ENCODE data around the gene GPR37.

GPR37 gene

DNA sequence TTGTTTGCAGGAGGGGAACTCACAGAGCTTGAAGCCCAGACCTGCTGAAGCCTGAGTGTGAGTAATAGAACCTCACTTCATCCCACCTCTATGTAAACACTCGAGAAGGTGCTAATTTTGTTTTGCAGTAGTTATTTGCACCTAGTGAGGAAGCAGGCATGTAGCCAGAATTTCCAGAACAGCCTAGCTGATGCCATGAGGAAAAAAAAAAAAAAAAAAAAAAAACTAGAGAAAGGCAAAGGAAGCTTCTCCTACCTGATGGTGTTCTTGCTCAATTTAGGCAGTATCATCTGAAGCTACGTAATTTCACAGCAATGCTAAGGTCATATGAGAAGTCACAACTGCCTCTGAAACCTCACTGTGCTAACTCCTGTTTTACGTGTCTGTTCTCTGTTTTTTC, 13.6 kb upstream of the GPR37 start:
- Histone ChIP-seq H3K9ac (ENCODE audit: low read depth, low read length) (no peak overlapping the region), H3K27me3 (ENCODE audit: insufficient read depth, low read length) (no peaks in the 10 kb centered on the region), H3K36me3 (ENCODE audit: insufficient read depth, low read depth, low read length) (no peaks in the 10 kb centered on the region), H3K4me3 (ENCODE audit: low read length) (no peak overlapping the region), H3K9me3 (ENCODE audit: insufficient read depth, low read depth, low read length) (no peaks in the 10 kb centered on the region), H3K4me1 (ENCODE audit: insufficient read depth, low read length) (peaks cover 11% of the 10 kb centered on the region; the same call in 1 of the 2 replicates), H3K27ac (ENCODE audit: low read length) (no peak overlapping the region)

DNA sequence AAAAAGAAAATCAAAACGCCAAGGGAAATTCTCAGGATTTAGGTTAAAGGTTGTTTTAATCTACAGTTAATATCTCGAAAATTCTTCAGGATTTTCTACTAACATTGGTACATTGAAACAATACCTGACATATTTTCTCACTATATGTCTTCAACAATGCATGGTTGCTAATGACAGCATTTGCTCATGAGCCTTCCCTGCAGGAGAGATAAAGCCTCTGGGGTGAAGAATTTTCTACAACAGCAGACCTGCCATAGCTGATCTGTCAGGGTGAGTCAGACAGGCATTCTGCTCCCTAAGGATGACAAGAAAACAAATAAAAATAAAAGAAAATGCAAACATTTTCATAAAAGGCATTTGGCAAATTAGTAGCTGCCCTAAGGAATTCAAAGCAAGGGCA, 11.7 kb upstream of the GPR37 start:
- Histone ChIP-seq H3K4me3 (ENCODE audit: low read length) (no peak overlapping the region), H3K9me3 (ENCODE audit: insufficient read depth, low read depth, low read length) (no peaks in the 10 kb centered on the region), H3K36me3 (ENCODE audit: insufficient read depth, low read depth, low read length) (no peaks in the 10 kb centered on the region)

DNA sequence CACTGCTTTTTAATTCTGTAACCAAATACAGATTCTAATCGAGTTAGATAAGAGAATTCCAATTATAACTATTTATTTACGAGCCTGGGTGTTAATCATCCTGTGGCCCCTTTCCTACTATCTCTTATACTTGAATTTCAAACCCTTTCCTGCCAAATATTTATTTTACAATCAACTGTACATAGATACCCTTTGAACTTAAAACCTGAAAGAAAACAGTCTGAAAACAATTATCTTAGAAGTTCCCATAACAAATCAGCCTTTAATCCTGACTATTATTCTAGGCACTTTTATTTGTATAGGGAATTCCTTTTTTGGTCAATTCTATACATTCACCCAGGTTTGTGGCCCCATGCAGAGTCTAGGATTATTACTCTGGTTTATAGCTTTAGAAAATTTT, 10.6 kb upstream of the GPR37 start:
- Histone ChIP-seq H3K27ac (ENCODE audit: low read length) (no peak overlapping the region), H3K4me3 (ENCODE audit: low read length) (no peak overlapping the region), H3K9ac (ENCODE audit: low read depth, low read length) (no peak overlapping the region), H3K36me3 (ENCODE audit: insufficient read depth, low read depth, low read length) (no peaks in the 10 kb centered on the region), H3K27me3 (ENCODE audit: insufficient read depth, low read length) (no peaks in the 10 kb centered on the region), H3K9me3 (ENCODE audit: insufficient read depth, low read depth, low read length) (no peaks in the 10 kb centered on the region), H3K4me1 (ENCODE audit: insufficient read depth, low read length) (no peaks in the 10 kb centered on the region)

More for the DNA sequence above, 11.7 kb upstream of the GPR37 start:
- no peak overlapping the region for H3K9ac ChIP-seq (ENCODE audit: low read depth, low read length)
- no peak overlapping the region for H3K27ac ChIP-seq (ENCODE audit: low read length)
- H3K4me1 ChIP-seq (ENCODE audit: insufficient read depth, low read length): peaks cover 5% of the 10 kb centered on the region; the same call in 1 of the 2 replicates
- no peaks in the 10 kb centered on the region for H3K27me3 ChIP-seq (ENCODE audit: insufficient read depth, low read length)

DNA sequence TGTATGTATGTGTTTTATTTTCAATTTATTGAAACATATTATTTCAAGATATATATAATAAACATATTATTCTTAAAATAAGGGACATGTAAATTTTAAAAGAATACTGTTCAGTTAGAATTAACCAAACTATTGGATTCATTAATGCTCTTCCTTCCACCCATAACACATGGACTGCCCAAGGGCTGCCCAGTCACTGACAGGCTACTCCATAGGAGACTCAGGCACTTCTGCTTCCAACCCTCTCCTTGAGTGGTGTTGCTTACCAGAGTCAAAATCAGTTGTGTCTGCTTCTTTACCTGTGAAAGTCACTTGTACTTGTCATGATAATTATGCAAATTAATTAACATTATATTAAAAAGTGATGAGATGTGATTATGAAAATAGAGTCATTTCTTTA, 9.8 kb upstream of the GPR37 start:
- Histone ChIP-seq H3K9ac (ENCODE audit: low read depth, low read length) (no peak overlapping the region), H3K27me3 (ENCODE audit: insufficient read depth, low read length) (no peaks in the 10 kb centered on the region), H3K4me3 (ENCODE audit: low read length) (no peak overlapping the region), H3K9me3 (ENCODE audit: insufficient read depth, low read depth, low read length) (no peaks in the 10 kb centered on the region), H3K36me3 (ENCODE audit: insufficient read depth, low read depth, low read length) (no peaks in the 10 kb centered on the region), H3K27ac (ENCODE audit: low read length) (no peak overlapping the region), H3K4me1 (ENCODE audit: insufficient read depth, low read length) (no peaks in the 10 kb centered on the region)

DNA sequence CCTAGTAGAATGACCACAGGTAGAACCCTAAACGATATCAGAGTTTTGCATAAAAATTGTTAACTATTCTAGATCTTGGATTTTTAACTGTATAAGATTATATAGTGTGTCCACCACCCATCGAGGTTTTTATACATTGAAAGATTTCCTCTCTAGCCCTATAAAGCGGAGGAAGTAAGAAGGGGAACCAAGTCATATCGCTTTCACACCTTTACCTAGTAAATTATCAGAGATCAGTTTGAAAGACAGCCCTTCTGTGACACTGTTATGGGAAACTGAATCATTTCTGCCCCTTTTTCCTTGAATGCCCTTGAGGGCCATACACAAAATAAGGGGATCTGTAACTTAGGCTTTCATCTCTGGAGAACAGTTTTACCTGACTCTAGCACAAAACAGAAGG, 8.3 kb upstream of the GPR37 start:
- no peaks in the 10 kb centered on the region for H3K4me1 ChIP-seq (ENCODE audit: insufficient read depth, low read length)
- no peak overlapping the region for H3K27ac ChIP-seq (ENCODE audit: low read length)
- no peak overlapping the region for H3K9ac ChIP-seq (ENCODE audit: low read depth, low read length)
- H3K27me3 ChIP-seq (ENCODE audit: insufficient read depth, low read length): no peaks in the 10 kb centered on the region
- H3K36me3 ChIP-seq (ENCODE audit: insufficient read depth, low read depth, low read length): no peaks in the 10 kb centered on the region
- no peak overlapping the region for H3K4me3 ChIP-seq (ENCODE audit: low read length)
- no peaks in the 10 kb centered on the region for H3K9me3 ChIP-seq (ENCODE audit: insufficient read depth, low read depth, low read length)

DNA sequence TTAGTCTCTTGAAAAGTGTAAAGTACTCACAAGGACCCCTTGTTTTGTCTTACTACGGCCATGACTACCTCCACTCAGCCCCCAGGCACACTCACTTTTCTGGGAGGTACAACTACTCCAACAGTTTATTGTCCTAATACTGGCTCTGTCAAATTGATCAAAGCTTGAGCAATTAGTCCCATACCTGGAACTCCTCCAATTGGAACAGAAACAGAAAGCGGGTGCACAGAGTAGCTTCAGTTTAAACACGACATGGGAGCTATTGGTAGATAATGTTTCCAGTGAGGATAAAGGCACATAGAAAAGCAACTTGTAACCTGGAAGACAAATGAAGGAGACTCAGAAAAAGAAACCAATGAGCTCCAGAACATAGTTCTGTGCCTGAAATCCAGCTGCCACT, 7.7 kb upstream of the GPR37 start:
- H3K36me3 ChIP-seq (ENCODE audit: insufficient read depth, low read depth, low read length): no peaks in the 10 kb centered on the region
- no peaks in the 10 kb centered on the region for H3K27me3 ChIP-seq (ENCODE audit: insufficient read depth, low read length)
- H3K4me1 ChIP-seq (ENCODE audit: insufficient read depth, low read length): no peaks in the 10 kb centered on the region
- no peak overlapping the region for H3K27ac ChIP-seq (ENCODE audit: low read length)
- H3K9me3 ChIP-seq (ENCODE audit: insufficient read depth, low read depth, low read length): no peaks in the 10 kb centered on the region
- no peak overlapping the region for H3K4me3 ChIP-seq (ENCODE audit: low read length)
- H3K9ac ChIP-seq (ENCODE audit: low read depth, low read length): no peak overlapping the region

DNA sequence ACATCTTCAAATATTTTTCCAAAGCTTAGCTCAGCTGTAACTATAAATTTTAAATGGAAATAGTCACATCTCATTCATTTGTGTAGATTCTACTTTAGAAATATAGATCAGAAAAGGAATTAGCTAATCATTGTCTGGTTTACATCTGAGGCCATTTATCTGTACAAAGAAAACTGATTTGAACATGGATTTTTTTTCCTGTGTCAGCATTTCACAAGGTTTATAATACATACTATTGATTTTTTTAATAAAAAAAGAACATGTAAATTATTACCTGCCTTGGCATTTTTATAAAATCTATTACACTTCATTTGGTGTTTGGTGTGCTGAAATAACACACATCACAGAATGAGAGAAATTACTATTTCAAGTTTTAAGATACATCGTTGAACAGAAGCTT, 3.5 kb upstream of the GPR37 start:
- Histone ChIP-seq H3K27me3 (ENCODE audit: insufficient read depth, low read length) (peaks cover 15% of the 10 kb centered on the region), H3K4me3 (ENCODE audit: low read length) (no peak overlapping the region), H3K9me3 (ENCODE audit: insufficient read depth, low read depth, low read length) (no peaks in the 10 kb centered on the region), H3K36me3 (ENCODE audit: insufficient read depth, low read depth, low read length) (no peaks in the 10 kb centered on the region), H3K27ac (ENCODE audit: low read length) (no peak overlapping the region), H3K9ac (ENCODE audit: low read depth, low read length) (no peak overlapping the region), H3K4me1 (ENCODE audit: insufficient read depth, low read length) (no peaks in the 10 kb centered on the region; the same call in 1 of the 2 replicates)

DNA sequence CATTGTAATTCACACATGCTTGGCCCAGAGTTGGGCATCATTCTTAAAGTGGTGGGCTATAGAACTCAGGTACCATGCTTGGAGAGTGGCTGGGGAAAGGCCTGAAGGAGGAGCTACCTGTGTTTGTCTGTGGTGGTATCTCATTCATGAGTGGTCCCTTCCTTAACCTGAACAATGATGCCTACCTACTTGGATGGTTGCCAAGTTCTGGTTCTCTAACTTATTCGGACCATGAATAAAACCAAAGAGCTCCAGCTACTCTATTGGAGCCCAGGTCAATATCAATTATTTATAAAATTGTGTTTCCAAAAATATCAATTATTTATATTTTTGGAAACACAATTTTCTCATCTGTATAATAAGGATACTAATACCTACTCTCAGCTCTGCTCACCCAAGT, 2.9 kb upstream of the GPR37 start:
- Histone ChIP-seq H3K9ac (ENCODE audit: low read depth, low read length) (no peak overlapping the region), H3K36me3 (ENCODE audit: insufficient read depth, low read depth, low read length) (no peaks in the 10 kb centered on the region), H3K27ac (ENCODE audit: low read length) (no peak overlapping the region), H3K27me3 (ENCODE audit: insufficient read depth, low read length) (peaks cover 21% of the 10 kb centered on the region), H3K4me1 (ENCODE audit: insufficient read depth, low read length) (peaks cover 4% of the 10 kb centered on the region; the same call in 1 of the 2 replicates), H3K4me3 (ENCODE audit: low read length) (no peak overlapping the region), H3K9me3 (ENCODE audit: insufficient read depth, low read depth, low read length) (no peaks in the 10 kb centered on the region)

DNA sequence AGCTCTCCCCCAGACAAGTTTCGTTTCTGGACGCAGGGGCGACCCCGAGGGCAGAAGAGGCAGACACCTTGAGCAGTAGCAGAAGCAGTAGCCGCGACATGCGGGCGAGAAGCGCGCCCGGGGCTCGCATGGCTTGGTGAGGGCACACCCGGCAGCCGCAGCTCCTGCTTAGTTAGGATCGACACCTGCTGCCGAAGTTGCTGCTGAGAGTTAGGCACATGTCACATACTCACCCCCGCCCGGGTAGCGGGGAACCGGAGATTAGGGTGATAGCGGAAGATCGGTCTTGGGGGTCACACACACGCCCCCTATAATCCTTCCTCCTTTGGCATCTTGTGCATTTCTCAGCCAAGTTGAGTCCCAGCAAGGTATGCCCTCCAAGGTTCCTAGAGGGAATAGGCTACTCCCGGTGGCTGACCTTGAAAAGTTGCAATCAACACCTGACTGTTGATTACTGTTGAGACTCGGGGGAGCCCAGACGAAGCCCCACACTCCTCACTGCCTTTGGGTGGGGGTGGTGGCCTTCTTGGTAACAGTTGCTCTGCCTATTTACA, 668 bp downstream of the GPR37 start:
- H3K27ac ChIP-seq (ENCODE audit: low read length): no peak overlapping the region
- H3K36me3 ChIP-seq (ENCODE audit: insufficient read depth, low read depth, low read length): no peaks in the 10 kb centered on the region
- peaks cover 34% of the 10 kb centered on the region for H3K27me3 ChIP-seq (ENCODE audit: insufficient read depth, low read length)
- no peaks in the 10 kb centered on the region for H3K9me3 ChIP-seq (ENCODE audit: insufficient read depth, low read depth, low read length)
- peak overlapping the region; percentile 91 for H3K4me3 ChIP-seq (ENCODE audit: low read length)
- peak overlapping the region; percentile 40; the same call in 1 of the 2 replicates for H3K9ac ChIP-seq (ENCODE audit: low read depth, low read length)
- peaks cover 5% of the 10 kb centered on the region; the same call in 1 of the 2 replicates for H3K4me1 ChIP-seq (ENCODE audit: insufficient read depth, low read length)

DNA sequence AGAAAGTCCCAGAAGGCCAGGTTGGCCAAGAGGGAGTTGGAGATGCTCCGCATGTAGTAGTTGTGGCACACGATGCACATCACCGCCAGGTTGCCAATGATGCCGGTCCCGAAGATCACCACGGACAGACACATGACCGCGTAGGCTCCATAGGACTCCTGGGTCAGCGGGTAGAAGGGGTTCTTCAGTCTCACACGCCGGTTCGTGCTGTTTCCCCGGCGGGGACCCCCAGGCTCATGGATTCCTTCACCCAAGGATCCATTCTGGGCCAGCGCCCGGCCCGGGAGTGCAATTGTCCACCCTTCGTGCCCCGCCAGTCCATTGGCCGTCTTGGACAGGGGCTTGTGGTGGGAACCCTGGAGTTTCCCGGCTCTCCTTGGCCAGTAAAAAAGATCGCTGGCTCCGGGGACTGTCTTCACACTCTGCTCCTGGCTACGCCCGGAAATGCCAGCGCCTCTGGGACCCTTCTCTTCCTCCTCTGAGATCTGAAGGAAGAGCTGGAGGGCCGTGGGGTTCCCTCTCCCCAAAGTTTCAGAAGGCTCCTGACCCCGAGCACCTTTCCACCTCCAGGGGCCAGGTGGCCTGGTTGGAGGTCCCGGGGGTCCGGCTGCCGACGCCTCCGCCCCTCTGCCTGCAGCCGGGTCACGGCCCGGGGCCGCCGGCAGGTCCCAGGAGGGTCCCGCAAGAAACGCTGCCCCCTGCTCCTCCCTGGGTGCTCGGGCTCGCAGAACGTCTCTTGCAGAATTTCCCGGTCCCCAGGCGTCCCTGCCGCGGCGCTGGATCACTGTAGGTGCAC, 1.3 kb downstream of the GPR37 start:
- no peak overlapping the region for H3K27ac ChIP-seq (ENCODE audit: low read length)
- H3K27me3 ChIP-seq (ENCODE audit: insufficient read depth, low read length): peaks cover 34% of the 10 kb centered on the region
- H3K9ac ChIP-seq (ENCODE audit: low read depth, low read length): peak overlapping the region; percentile 56; the same call in 1 of the 2 replicates
- H3K36me3 ChIP-seq (ENCODE audit: insufficient read depth, low read depth, low read length): no peaks in the 10 kb centered on the region
- H3K4me3 ChIP-seq (ENCODE audit: low read length): peak overlapping the region; percentile 91
- peaks cover 5% of the 10 kb centered on the region; the same call in 1 of the 2 replicates for H3K4me1 ChIP-seq (ENCODE audit: insufficient read depth, low read length)
- H3K9me3 ChIP-seq (ENCODE audit: insufficient read depth, low read depth, low read length): no peaks in the 10 kb centered on the region

DNA sequence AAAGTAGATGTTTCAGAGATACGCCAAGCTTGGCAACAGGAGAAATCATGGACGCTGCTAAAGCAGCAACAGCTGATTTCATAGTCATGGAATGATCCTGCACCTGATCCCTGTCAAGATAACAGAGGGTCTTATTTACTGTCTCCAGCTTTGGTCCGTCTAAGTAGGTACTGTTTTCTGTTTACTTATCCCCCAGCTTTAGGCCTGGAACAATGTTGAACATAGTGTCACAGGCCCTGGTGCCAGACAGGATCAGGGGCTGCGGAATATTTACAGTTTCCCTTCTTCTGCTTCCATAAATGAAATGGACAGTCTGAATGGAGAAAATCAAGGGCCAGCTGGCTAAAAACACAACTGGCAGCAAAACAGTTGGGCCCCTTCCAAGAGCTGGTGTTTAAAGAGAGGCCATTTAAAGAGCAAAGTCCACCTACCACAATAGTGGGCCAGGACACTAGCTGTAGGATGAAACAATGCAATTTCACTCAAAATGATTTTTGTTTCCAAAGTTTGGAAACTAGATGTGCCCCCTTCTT, 2.9 kb downstream of the GPR37 start:
- H3K4me3 ChIP-seq (ENCODE audit: low read length): peak overlapping the region; percentile 91
- H3K36me3 ChIP-seq (ENCODE audit: insufficient read depth, low read depth, low read length): no peaks in the 10 kb centered on the region
- H3K9ac ChIP-seq (ENCODE audit: low read depth, low read length): no peak overlapping the region
- H3K27me3 ChIP-seq (ENCODE audit: insufficient read depth, low read length): peaks cover 34% of the 10 kb centered on the region
- no peaks in the 10 kb centered on the region for H3K9me3 ChIP-seq (ENCODE audit: insufficient read depth, low read depth, low read length)
- H3K4me1 ChIP-seq (ENCODE audit: insufficient read depth, low read length): peaks cover 5% of the 10 kb centered on the region; the same call in 1 of the 2 replicates
- no peak overlapping the region for H3K27ac ChIP-seq (ENCODE audit: low read length)
